Fibroblast of lung (primary cell): ENCODE measurements around the gene RAB6A.

Experiments used
- CTCF ChIP-seq, 2 donors: IDR thresholded peaks in 1 of 2; conservative IDR thresholded peaks in 1 of 2; 1 replicate in 1 of 2; 2 replicates in 1 of 2; pipeline ENCODE4 v1.5.1; 2011 to 2012; ENCODE audit warnings: low read length in 2 of 2, control low read depth in 1 of 2, inconsistent platforms in 1 of 2, low read depth in 1 of 2, mild to moderate bottlenecking in 1 of 2
- EZH2 ChIP-seq: IDR thresholded peaks from 2 replicates; pipeline ENCODE4 v1.5.1; 2012; ENCODE audit warnings: low read length, control low read depth, mild to moderate bottlenecking; ENCODE audit errors: missing control alignments

GRCh38 chr11:73792584-73792983 is 31.7 kb upstream of the RAB6A start:
- TF ChIP-seq CTCF (conservative IDR thresholded peaks at IDR 0.05 in 1 of 2, IDR thresholded peaks at IDR 0.05 in 1 of 2; ENCODE audit: low read depth in 1 of 2, low read length in 2 of 2) (no peak), EZH2 (no peak)
